KOPT-K1 (cell line): ENCODE data around the gene RNF182.
"Not testable (repeated sequence)": the region's sequence is repeated elsewhere in the genome, so short reads cannot be mapped to it uniquely, and the experiment has no call there.

Experiments used
- H3K27ac ChIP-seq: fragments of 200-600 bp; sonication (generic); 2 replicates; pipeline ENCODE4 v1.5.1; 2016; ENCODE audit warnings: antibody characterized with exemption, mild to moderate bottlenecking, low read depth, low read length; ENCODE audit not compliant: poor library complexity, severe bottlenecking
- H3K36me3 ChIP-seq: fragments of 200-600 bp; sonication (generic); 2 replicates; pipeline ENCODE4 v1.5.1; 2017; ENCODE audit warnings: antibody characterized with exemption, mild to moderate bottlenecking, low read length, moderate library complexity; ENCODE audit not compliant: insufficient read depth
- H3K9me3 ChIP-seq: fragments of 200-600 bp; sonication (generic); 2 replicates; pipeline ENCODE4 v1.5.1; 2017; ENCODE audit warnings: antibody characterized with exemption, low read length, mild to moderate bottlenecking; ENCODE audit not compliant: insufficient read depth, poor library complexity, severe bottlenecking

Gene RNF182

GRCh38 chr6:13973422-13973821 lies 48.7 kb downstream of the RNF182 start:
- not testable (repeated sequence) for H3K36me3 ChIP-seq, H3K27ac ChIP-seq

GRCh38 chr6:13978102-13978640 lies 53.4 kb downstream of the RNF182 start:
- no peaks in the 10 kb centered on the region for H3K36me3 ChIP-seq
- no peak overlapping the region for H3K27ac ChIP-seq
- H3K9me3 ChIP-seq, result peaks cover 29% of the 10 kb centered on the region

More at GRCh38 chr6:13973422-13973821, 48.7 kb downstream of the RNF182 start:
- H3K9me3 ChIP-seq, result peaks cover 57% of the 10 kb centered on the region

GRCh38 chr6:13978787-13979186 lies 54.0 kb downstream of the RNF182 start:
- Histone ChIP-seq H3K27ac (no peak overlapping the region), H3K36me3 (no peaks in the 10 kb centered on the region), H3K9me3 (peaks cover 22% of the 10 kb centered on the region)

GRCh38 chr6:13979284-13980171 lies 54.8 kb downstream of the RNF182 start:
- no peaks in the 10 kb centered on the region for H3K36me3 ChIP-seq
- peaks cover 15% of the 10 kb centered on the region for H3K9me3 ChIP-seq
- no peak overlapping the region for H3K27ac ChIP-seq

- Histone ChIP-seq H3K9me3 (peaks cover 11% of the 10 kb centered on the region), H3K27ac (no peak overlapping the region), H3K36me3 (no peaks in the 10 kb centered on the region)
These were observed 55.8 kb downstream of the RNF182 start for GRCh38 chr6:13980534-13980933.

GRCh38 chr6:13985663-13986325 lies 61.0 kb downstream of the RNF182 start:
- no peak overlapping the region for H3K27ac ChIP-seq
- H3K9me3 ChIP-seq, result peaks cover 5% of the 10 kb centered on the region

GRCh38 chr6:13986700-13987399 lies 62.1 kb downstream of the RNF182 start:
- no peaks in the 10 kb centered on the region for H3K36me3 ChIP-seq
- peaks cover 5% of the 10 kb centered on the region for H3K9me3 ChIP-seq
- no peak overlapping the region for H3K27ac ChIP-seq

More at GRCh38 chr6:13985663-13986325, 61.0 kb downstream of the RNF182 start:
- H3K36me3 ChIP-seq, result no peaks in the 10 kb centered on the region

- Histone ChIP-seq H3K27ac (no peak overlapping the region), H3K9me3 (peaks cover 5% of the 10 kb centered on the region), H3K36me3 (no peaks in the 10 kb centered on the region)
These were observed 62.7 kb downstream of the RNF182 start for GRCh38 chr6:13987400-13987865.

- H3K36me3 ChIP-seq, result no peaks in the 10 kb centered on the region
- no peak overlapping the region for H3K27ac ChIP-seq
- peaks cover 5% of the 10 kb centered on the region for H3K9me3 ChIP-seq
These were observed 63.4 kb downstream of the RNF182 start for GRCh38 chr6:13988049-13988738.

- no peaks in the 10 kb centered on the region for H3K36me3 ChIP-seq
- peaks cover 5% of the 10 kb centered on the region for H3K9me3 ChIP-seq
- no peak overlapping the region for H3K27ac ChIP-seq
These were observed 64.2 kb downstream of the RNF182 start for GRCh38 chr6:13988908-13989307.

- Histone ChIP-seq H3K9me3 (peaks cover 5% of the 10 kb centered on the region), H3K36me3 (no peaks in the 10 kb centered on the region), H3K27ac (no peak overlapping the region)
These were observed 64.9 kb downstream of the RNF182 start for GRCh38 chr6:13989496-13990144.

GRCh38 chr6:13990796-13991195 lies 66.0 kb downstream of the RNF182 start:
- Histone ChIP-seq H3K9me3 (peaks cover under 1% of the 10 kb centered on the region), H3K27ac (no peak overlapping the region), H3K36me3 (no peaks in the 10 kb centered on the region)

GRCh38 chr6:13991393-13991792 lies 66.6 kb downstream of the RNF182 start:
- no peaks in the 10 kb centered on the region for H3K36me3 ChIP-seq
- H3K9me3 ChIP-seq, result peaks cover 3% of the 10 kb centered on the region
- H3K27ac ChIP-seq, result no peak overlapping the region
